BJ (cell line): ENCODE data around the gene ATP1B1. TPM values are rescaled to one million over a fixed set of nuclear protein-coding genes. Genes with fewer than 3 reads are reported as not detected.
"Not testable (repeated sequence)": the region's sequence is repeated elsewhere in the genome, so short reads cannot be mapped to it uniquely, and the experiment has no call there.

ENCODE experiments used
- CTCF ChIA-PET: fragments of 350-600 bp; formaldehyde crosslinking; extraction: SDS; loops from one replicate; lab custom pipeline; 2021; ENCODE audit warnings: antibody characterized with exemption, inconsistent platforms; lab: Yijun Ruan, JAX
- POLR2A ChIA-PET: fragments of 300-600 bp; sonication (Branson Sonifier 250); formaldehyde crosslinking; extraction: SDS; loops from one replicate; lab custom pipeline; 2021; ENCODE audit warnings: antibody characterized with exemption; lab: Charles Lee
- DNase-seq: peaks from one replicate; pipeline ENCODE4 v3.0.0-alpha.2; 2011; ENCODE audit warnings: low read depth
- H3K27me3 ChIP-seq: 2 replicates; pipeline ENCODE4 v1.6.0; 2011; ENCODE audit warnings: low read length; ENCODE audit not compliant: control insufficient read depth, insufficient read depth
- H3K36me3 ChIP-seq: 2 replicates; pipeline ENCODE4 v1.5.1; 2011; ENCODE audit warnings: low read length; ENCODE audit not compliant: control insufficient read depth, insufficient read depth
- H3K4me3 ChIP-seq: 2 replicates; pipeline ENCODE4 v1.5.1; 2011; ENCODE audit warnings: low read depth, mild to moderate bottlenecking, control low read depth, low read length
- polyA plus RNA-seq: library from polyadenylated mRNA; depleted of rRNA; stranded (reverse); fragments of >200 nt; gene quantifications from 2 replicates; pipeline ENCODE4 v1.2.3, GENCODE V29; 2011
- TF ChIP-seq, protein P1 (sequence below): IDR thresholded peaks from 2 replicates; pipeline ENCODE4 v1.5.1; 2011; ENCODE audit warnings: low read depth, mild to moderate bottlenecking, control low read depth, inconsistent platforms, low read length, moderate library complexity; ENCODE audit not compliant: insufficient read depth

ATP1B1 gene
- polyA plus RNA-seq, 1 experiment, result 10.5 TPM

DNA sequence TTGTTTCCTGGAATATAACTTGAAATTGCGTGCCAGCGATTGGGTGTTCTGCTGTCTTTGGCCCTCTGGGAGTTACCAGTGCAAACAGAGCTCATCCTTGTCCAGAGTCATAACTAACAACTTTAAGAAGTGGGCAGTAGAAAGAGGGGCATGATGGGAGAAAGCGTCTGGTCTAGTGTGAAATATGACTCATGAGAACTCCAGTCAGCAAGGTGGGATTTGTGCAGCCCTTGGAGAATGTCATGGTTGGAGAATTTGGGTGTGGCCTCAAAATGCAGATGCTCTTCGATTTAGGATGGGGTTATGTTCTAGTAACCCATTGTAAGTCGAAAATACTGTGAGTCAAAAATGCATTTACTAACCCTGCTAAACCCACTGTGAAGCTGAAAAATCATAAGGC lies 12.9 kb downstream of the ATP1B1 start:
- POLR2A ChIA-PET, result interaction anchor here (0.5 kb wide), 1 partner anchor 18 kb away, joined by 3 read pairs; no protein-coding TSS in a partner anchor
- no peak for DNase-seq
- CTCF ChIA-PET, result interaction anchor here (0.6 to 1.1 kb wide), 2 partner anchors 14 to 15 kb away, joined by 3 to 4 read pairs; no protein-coding TSS in a partner anchor
- TF ChIP-seq, protein P1, sequence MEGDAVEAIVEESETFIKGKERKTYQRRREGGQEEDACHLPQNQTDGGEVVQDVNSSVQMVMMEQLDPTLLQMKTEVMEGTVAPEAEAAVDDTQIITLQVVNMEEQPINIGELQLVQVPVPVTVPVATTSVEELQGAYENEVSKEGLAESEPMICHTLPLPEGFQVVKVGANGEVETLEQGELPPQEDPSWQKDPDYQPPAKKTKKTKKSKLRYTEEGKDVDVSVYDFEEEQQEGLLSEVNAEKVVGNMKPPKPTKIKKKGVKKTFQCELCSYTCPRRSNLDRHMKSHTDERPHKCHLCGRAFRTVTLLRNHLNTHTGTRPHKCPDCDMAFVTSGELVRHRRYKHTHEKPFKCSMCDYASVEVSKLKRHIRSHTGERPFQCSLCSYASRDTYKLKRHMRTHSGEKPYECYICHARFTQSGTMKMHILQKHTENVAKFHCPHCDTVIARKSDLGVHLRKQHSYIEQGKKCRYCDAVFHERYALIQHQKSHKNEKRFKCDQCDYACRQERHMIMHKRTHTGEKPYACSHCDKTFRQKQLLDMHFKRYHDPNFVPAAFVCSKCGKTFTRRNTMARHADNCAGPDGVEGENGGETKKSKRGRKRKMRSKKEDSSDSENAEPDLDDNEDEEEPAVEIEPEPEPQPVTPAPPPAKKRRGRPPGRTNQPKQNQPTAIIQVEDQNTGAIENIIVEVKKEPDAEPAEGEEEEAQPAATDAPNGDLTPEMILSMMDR, result no peak
- Histone ChIP-seq H3K4me3 (no peak overlapping the region), H3K27me3 (no peaks in the 10 kb centered on the region), H3K36me3 (no peaks in the 10 kb centered on the region)

DNA sequence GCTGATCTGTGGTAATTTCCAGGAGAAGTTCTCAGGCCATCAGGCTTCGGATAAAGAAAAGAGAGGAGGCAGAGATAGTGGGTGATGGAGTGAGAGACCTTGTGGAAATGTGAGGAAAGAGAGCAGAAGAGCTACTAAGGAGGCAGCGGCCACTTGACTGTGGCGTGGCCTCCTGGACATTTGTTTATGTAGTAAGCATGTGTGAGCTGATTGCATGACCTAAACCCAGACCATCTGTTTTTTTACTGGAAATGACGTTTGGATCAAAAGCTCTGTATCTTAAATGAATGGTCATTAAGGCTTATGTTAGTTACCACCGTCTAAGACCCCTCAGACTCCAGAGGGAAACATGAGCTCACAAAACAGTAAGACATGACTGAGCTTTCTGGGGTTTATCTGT lies 13.6 kb downstream of the ATP1B1 start:
- TF ChIP-seq, protein P1, result no peak
- POLR2A ChIA-PET, result no interaction called here
- DNase-seq, result no peak
- H3K4me3 ChIP-seq, result no peak overlapping the region
- no peaks in the 10 kb centered on the region for H3K27me3 ChIP-seq
- CTCF ChIA-PET, result no interaction called here
- no peaks in the 10 kb centered on the region for H3K36me3 ChIP-seq

DNA sequence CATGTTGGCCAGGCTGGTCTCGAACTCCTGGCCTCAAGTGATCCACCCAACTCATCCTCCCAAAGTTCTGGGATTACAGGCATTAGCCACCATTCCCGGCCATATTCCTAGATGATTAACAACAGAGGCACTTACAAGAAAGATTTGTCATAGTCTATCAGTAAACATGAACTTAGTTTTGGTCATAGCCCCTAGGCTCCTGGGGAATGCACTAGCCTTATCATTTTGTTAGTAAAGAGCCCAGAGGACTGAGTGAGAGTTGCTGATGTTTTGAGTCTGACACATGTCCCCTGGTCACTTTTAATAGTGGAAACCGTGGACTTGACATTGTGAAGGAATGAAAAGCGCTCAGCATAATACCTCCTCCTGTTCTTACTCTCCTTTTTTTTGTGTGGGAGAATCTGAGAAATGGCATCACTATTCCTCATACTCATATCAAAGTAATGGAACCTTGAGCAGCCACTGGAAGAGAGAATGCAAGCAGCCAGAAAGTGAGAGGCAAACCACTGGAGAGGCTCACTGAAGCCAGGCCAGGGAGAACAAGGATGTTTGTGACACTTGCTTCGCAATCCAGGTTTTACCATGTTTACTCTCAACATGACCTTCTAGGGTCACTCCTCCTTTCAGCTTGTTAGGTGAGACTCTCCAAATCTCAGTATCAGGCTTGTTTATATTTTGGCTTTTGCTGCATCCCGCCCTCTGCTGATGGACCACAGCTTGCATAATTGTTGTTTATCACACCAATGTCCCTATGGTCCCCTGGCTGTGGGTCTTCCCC lies 14.8 kb downstream of the ATP1B1 start:
- POLR2A ChIA-PET, result no interaction called here
- H3K4me3 ChIP-seq, result no peak overlapping the region
- TF ChIP-seq, protein P1, result no peak
- no peak for DNase-seq
- no peaks in the 10 kb centered on the region for H3K36me3 ChIP-seq
- CTCF ChIA-PET, result no interaction called here
- no peaks in the 10 kb centered on the region for H3K27me3 ChIP-seq

DNA sequence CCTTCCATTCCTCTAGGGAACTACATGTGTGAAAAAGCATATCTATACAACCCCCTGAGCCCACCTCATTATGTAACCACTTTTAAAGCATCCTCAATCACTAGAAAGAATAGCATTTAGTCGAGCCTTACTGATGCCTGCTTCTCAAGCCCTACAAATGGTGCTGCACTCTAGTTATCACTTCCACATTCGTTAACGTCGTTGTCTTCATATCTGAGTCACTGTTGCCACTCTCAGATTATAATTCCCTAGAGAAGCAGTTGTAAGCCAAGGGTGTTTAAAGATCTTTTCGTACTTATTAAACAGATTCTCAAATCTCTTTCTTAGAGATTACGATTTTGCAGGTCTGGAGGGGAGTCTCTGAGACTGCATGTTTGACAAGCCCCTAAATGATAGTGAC lies 16.5 kb downstream of the ATP1B1 start:
- DNase-seq, result no peak
- H3K27me3 ChIP-seq, result no peaks in the 10 kb centered on the region
- POLR2A ChIA-PET, result no interaction called here
- no peak overlapping the region for H3K4me3 ChIP-seq
- CTCF ChIA-PET, result no interaction called here
- H3K36me3 ChIP-seq, result no peaks in the 10 kb centered on the region
- TF ChIP-seq, protein P1, result no peak

DNA sequence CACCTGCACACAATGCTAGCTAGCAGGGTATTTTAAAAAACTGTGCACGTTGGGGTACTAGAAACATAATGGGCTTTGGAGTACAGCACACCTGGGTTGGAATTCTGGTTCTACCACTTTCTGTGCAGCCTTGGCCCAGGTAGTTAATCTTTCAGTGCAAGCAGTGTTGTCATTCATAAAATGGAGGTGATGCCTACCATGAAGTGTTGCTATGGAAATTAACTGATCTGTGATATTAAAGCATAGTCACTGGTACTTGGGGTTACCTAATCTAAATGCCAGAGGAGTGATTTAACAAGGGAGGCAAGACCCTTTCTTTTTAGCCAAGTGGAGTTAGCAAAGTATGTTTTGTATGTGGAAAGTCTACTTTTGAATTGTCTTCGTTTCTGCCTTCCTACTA lies 18.0 kb downstream of the ATP1B1 start:
- no peak overlapping the region for H3K4me3 ChIP-seq
- DNase-seq, result no peak
- ChIA-PET POLR2A (no interaction called here), CTCF (no interaction called here)
- no peaks in the 10 kb centered on the region for H3K36me3 ChIP-seq
- H3K27me3 ChIP-seq, result no peaks in the 10 kb centered on the region
- TF ChIP-seq, protein P1, result no peak

DNA sequence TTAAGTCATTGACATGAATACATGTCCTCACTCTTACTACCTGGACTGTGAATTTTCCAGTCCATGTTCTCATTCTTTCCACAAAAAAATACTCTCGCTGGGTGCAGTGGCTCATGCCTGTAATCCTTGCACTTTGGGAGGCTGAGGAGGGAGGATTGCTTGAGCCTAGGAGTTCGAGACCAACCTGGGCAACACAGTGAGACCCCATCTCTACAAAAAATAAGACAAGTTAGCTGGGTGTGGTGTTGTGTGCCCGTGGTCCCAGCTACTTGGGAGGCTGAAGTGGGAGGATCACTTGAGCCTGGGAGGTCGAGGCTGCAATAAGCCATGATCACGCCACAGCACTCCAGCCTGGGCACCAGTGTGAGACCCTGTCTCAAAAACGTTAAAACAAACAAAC lies 19.1 kb downstream of the ATP1B1 start:
- H3K27me3 ChIP-seq, DNase-seq, H3K36me3 ChIP-seq, H3K4me3 ChIP-seq, POLR2A ChIA-PET, CTCF ChIA-PET: not testable (repeated sequence)
